ENCODE measurements around the gene C10orf90.

Gene C10orf90

GRCh38 chr10:126500866-126501265, 169.6 kb downstream of the C10orf90 start:
- no peak for DNase-seq

- DNase-seq, result no peak
These were observed 170.3 kb downstream of the C10orf90 start for GRCh38 chr10:126500185-126500584.

- no peak for DNase-seq
These were observed 170.7 kb downstream of the C10orf90 start for GRCh38 chr10:126499744-126500143.

GRCh38 chr10:126497672-126498071, 172.8 kb downstream of the C10orf90 start:
- no peak for DNase-seq

- DNase-seq, result no peak
These were observed 173.5 kb downstream of the C10orf90 start for GRCh38 chr10:126496771-126497545.

GRCh38 chr10:126491476-126491875, 179.0 kb downstream of the C10orf90 start:
- no peak for DNase-seq

GRCh38 chr10:126481181-126481580, 189.3 kb downstream of the C10orf90 start:
- DNase-seq, result no peak

- no peak for DNase-seq
These were observed 189.8 kb downstream of the C10orf90 start for GRCh38 chr10:126480648-126481047.

- DNase-seq, result no peak
These were observed 191.1 kb downstream of the C10orf90 start for GRCh38 chr10:126479280-126479895.

GRCh38 chr10:126478546-126478945, 191.9 kb downstream of the C10orf90 start:
- no peak for DNase-seq

GRCh38 chr10:126476246-126476645, 194.2 kb downstream of the C10orf90 start:
- DNase-seq, result no peak

- no peak for DNase-seq
These were observed 195.3 kb downstream of the C10orf90 start for GRCh38 chr10:126475074-126475691.

- DNase-seq, result no peak
These were observed 196.5 kb downstream of the C10orf90 start for GRCh38 chr10:126474031-126474430.

- DNase-seq, result no peak
These were observed 199.5 kb downstream of the C10orf90 start for GRCh38 chr10:126470991-126471390.

GRCh38 chr10:126469692-126470091, 200.8 kb downstream of the C10orf90 start:
- no peak for DNase-seq

GRCh38 chr10:126468876-126469643, 201.4 kb downstream of the C10orf90 start:
- DNase-seq, result no peak

- no peak for DNase-seq
These were observed 202.0 kb downstream of the C10orf90 start for GRCh38 chr10:126468467-126468866.

GRCh38 chr10:126465771-126466170, 204.7 kb downstream of the C10orf90 start:
- no peak for DNase-seq

GRCh38 chr10:126463286-126463685, 207.2 kb downstream of the C10orf90 start:
- DNase-seq, result no peak

- DNase-seq, result no peak
These were observed 209.1 kb downstream of the C10orf90 start for GRCh38 chr10:126461289-126461940.

- no peak for DNase-seq
These were observed 210.5 kb downstream of the C10orf90 start for GRCh38 chr10:126459878-126460481.
